HepG2 (cell line): ENCODE data around the gene VWCE. TPM values are rescaled to one million over a fixed set of nuclear protein-coding genes. Genes with fewer than 3 reads are reported as not detected.

ENCODE experiments used
- ATAC-seq: fragments of 200-7000 bp; cut with Tn5 transposase; 3 replicates; pipeline ENCODE4 v1.9.1; 2020; ENCODE audit warnings: mild to moderate bottlenecking, moderate library complexity
- BruUV-seq: library from RNA; stranded (reverse); fragments of 400-500 nt; replicated peaks from 2 replicates; lab custom pipeline; 2021; lab: Mats Ljungman, UMichigan
- CTCF ChIA-PET: fragments of 300-600 bp; formaldehyde crosslinking; extraction: SDS; loops from one replicate; lab custom pipeline; 2021; ENCODE audit warnings: low total read pairs, inconsistent platforms, low intra/inter-chr PET ratio; lab: Yijun Ruan, JAX
- POLR2A ChIA-PET: fragments of 350-600 bp; sonication (Branson Sonifier 250); formaldehyde crosslinking; loops from one replicate; lab custom pipeline; 2020; ENCODE audit warnings: antibody characterized with exemption, inconsistent platforms; lab: Yijun Ruan, JAX
- DNase-seq: peaks from one replicate; pipeline ENCODE4 v3.0.0-alpha.2; 2015; ENCODE audit warnings: low spot score
- FAIRE-seq: peaks from 3 replicates; lab custom pipeline; 2011; peaks lifted over from hg19 to GRCh38; lab: Jason Lieb, UNC
- H2AFZ ChIP-seq: one replicate; pipeline ENCODE4 v1.6.1; 2011; ENCODE audit warnings: low read length, inconsistent platforms
- H3K27ac ChIP-seq: fragments of 300-600 bp; 3 replicates; pipeline ENCODE4 v1.8.0; 2011; ENCODE audit warnings: mixed run types, mild to moderate bottlenecking, mixed read lengths, low read length, inconsistent platforms; ENCODE audit not compliant: insufficient read depth; ENCODE audit errors: extremely low read length
- H3K27me3 ChIP-seq, 2 experiments: fragments of 200-600 bp in 1 of 2; 2 replicates in 1 of 2; 3 replicates in 1 of 2; pipeline versions ENCODE4 v1.6.0 to v1.8.0; 2011; ENCODE audit warnings: low read length in 2 of 2, mild to moderate bottlenecking in 2 of 2, moderate library complexity in 2 of 2, inconsistent platforms in 1 of 2; ENCODE audit not compliant: insufficient read depth in 2 of 2, control insufficient read depth in 1 of 2
- H3K36me3 ChIP-seq, 2 experiments: fragments of 200-600 bp in 1 of 2; replicated peaks in 1 of 2; 2 replicates in 1 of 2; 3 replicates in 1 of 2; pipeline versions ENCODE4 v1.5.1 to v1.8.0; 2011; ENCODE audit warnings: low read length in 2 of 2, inconsistent platforms in 1 of 2; ENCODE audit not compliant: insufficient read depth in 2 of 2, control insufficient read depth in 1 of 2
- H3K4me1 ChIP-seq: 2 replicates; pipeline ENCODE4 v1.5.1; 2012; ENCODE audit warnings: low read length, inconsistent platforms; ENCODE audit not compliant: insufficient read depth
- H3K4me2 ChIP-seq: 2 replicates; pipeline ENCODE4 v1.6.0; 2011; ENCODE audit warnings: low read depth, low read length, inconsistent platforms
- H3K4me3 ChIP-seq, 3 experiments: fragments of 200-600 bp in 1 of 3; sonication (generic), shearing (Covaris generic) in 1 of 3; replicated peaks in 1 of 3; 2 replicates each; pipeline ENCODE4 v1.5.1; 2011 to 2016; ENCODE audit warnings: low read length in 3 of 3, inconsistent platforms in 2 of 3, low read depth in 2 of 3, mild to moderate bottlenecking in 2 of 3, control low read depth in 1 of 3, mixed read lengths in 1 of 3; ENCODE audit not compliant: insufficient read depth in 1 of 3
- H3K79me2 ChIP-seq: one replicate; pipeline ENCODE4 v1.6.1; 2011; ENCODE audit warnings: low read length, inconsistent platforms; ENCODE audit not compliant: insufficient read depth
- H3K9ac ChIP-seq: 2 replicates; pipeline ENCODE4 v1.6.0; 2011; ENCODE audit warnings: mild to moderate bottlenecking, low read depth, low read length, inconsistent platforms; ENCODE audit not compliant: insufficient read depth
- H3K9me3 ChIP-seq: 2 replicates; pipeline ENCODE4 v1.5.1; 2012; ENCODE audit warnings: mild to moderate bottlenecking, low read length
- H4K20me1 ChIP-seq: 2 replicates; pipeline ENCODE4 v1.6.0; 2011; ENCODE audit warnings: inconsistent platforms, mild to moderate bottlenecking, low read length, moderate library complexity; ENCODE audit not compliant: insufficient read depth
- CC2D1A ChIP-seq: sonication (generic); formaldehyde crosslinking; IDR thresholded peaks from 2 replicates; pipeline ENCODE4 v1.8.1; 2023; ENCODE audit warnings: mild to moderate bottlenecking, missing genetic modification reagents
- POLR2AphosphoS5 ChIP-seq: IDR thresholded peaks from 2 replicates; pipeline ENCODE4 v1.6.1; 2012; ENCODE audit warnings: low read depth, low read length
- TBX2 ChIP-seq: sonication (generic); formaldehyde crosslinking; IDR thresholded peaks from 2 replicates; pipeline ENCODE4 v1.5.0; 2020; ENCODE audit warnings: missing genetic modification reagents, mild to moderate bottlenecking, borderline replicate concordance
- ZBTB33 ChIP-seq: sonication (generic); formaldehyde crosslinking; IDR thresholded peaks from 2 replicates; pipeline ENCODE4 v1.4.0; 2020; ENCODE audit warnings: missing genetic modification reagents
- ZNF318 ChIP-seq: sonication (generic); formaldehyde crosslinking; IDR thresholded peaks from 2 replicates; pipeline ENCODE4 v1.4.0; 2020; ENCODE audit warnings: mild to moderate bottlenecking, missing genetic modification reagents
- WGBS: methylation state at CpG from one replicate; pipeline ENCODE4 v1.1.6; 2017; ENCODE audit warnings: low lambda C conversion rate; 5-methylcytosine and 5-hydroxymethylcytosine counted together
- in situ Hi-C: cut with HindIII; loops from 2 replicates; pipeline ENCODE4 v1.10.0; 2017; ENCODE audit warnings: low pct_unique_long_range_greater_than_20kb; ENCODE audit not compliant: extremely low pct_ligation_motif_present
- intact Hi-C: fragments of 100-400 bp; cut with micrococcal nuclease; formaldehyde crosslinking; loops from one replicate; pipeline ENCODE4 v1.10.0; 2022; ENCODE audit not compliant: unreplicated experiment
- polyA plus RNA-seq, 8 experiments: library from polyadenylated mRNA; depleted of rRNA in 3 of 8; stranded (reverse) in 7 of 8; unstranded in 1 of 8; fragments of >200 nt; fragmentation: Illumina TruSeq in 4 of 8; extraction: Trizol in 4 of 8; gene quantifications; 2 replicates each; pipeline versions ENCODE4 v1.2.1 to v1.2.3, GENCODE V29; 2011 to 2016; ENCODE audit warnings: low read depth in 4 of 8, missing spikeins in 1 of 8, mixed read lengths in 1 of 8; ENCODE audit not compliant: insufficient read depth in 1 of 8
- total RNA-seq, 5 experiments: library from RNA; depleted of rRNA; stranded (reverse); fragments of >200 nt; fragmentation: Illumina TruSeq; extraction: Trizol; gene quantifications; 2 replicates each; pipeline ENCODE4 v1.2.3, GENCODE V29; 2016; ENCODE audit warnings: low read depth in 1 of 5
- TF ChIP-seq, protein P1 (sequence below): sonication (generic); formaldehyde crosslinking; conservative IDR thresholded peaks from 2 replicates; pipeline ENCODE4 v1.8.0; 2022; ENCODE audit warnings: missing genetic modification reagents
- TF ChIP-seq, protein P2 (sequence below): sonication (generic); formaldehyde crosslinking; IDR thresholded peaks from 2 replicates; pipeline ENCODE4 v1.4.0; 2020; ENCODE audit warnings: missing genetic modification reagents
- TF ChIP-seq, protein P3 (sequence below): sonication (generic); formaldehyde crosslinking; IDR thresholded peaks from 2 replicates; pipeline ENCODE4 v1.5.0; 2020; ENCODE audit warnings: missing genetic modification reagents, mild to moderate bottlenecking, borderline replicate concordance

VWCE gene
- total and polyA plus RNA-seq, 2 of the 13 experiments (the other 11 are each of a cell fraction or from before 2014, with no cell fraction given): 27.6 to 58.3 TPM

DNA sequence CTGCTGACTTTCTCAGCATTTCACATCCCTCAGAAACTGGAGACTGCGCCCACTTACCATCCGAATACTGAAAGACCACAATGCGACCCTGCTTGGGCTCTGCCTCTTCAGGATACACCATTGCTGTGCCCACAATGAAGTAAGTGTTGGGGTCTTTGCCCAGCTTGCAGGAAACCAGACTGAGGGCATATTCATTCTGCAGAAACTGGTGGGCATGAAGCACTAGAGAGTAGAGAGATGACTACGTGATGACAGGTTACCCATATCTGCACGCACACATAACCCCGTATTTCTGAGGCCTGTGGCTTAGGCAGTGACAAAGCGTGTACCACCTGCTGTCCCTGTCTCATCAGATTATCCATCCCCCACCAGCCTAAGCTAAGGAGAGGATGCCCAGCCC lies 14.6 kb upstream of the VWCE start:
- no peak for FAIRE-seq
- ATAC-seq: no peak
- H3K9ac ChIP-seq: no peak overlapping the region
- in situ Hi-C loops (no loop called here), intact Hi-C loops (no loop called here)
- no TSS peak for BruUV-seq
- H3K4me3 ChIP-seq: no peak overlapping the region
- no peak overlapping the region for H2AFZ ChIP-seq
- ChIA-PET CTCF (no interaction called here), POLR2A (no interaction called here)
- H3K27ac ChIP-seq: no peak overlapping the region
- 98% methylated on average over 5 of the region's 7 CpGs for WGBS
- DNase-seq: no peak
- H3K27me3 ChIP-seq: no peaks in the 10 kb centered on the region
- H3K79me2 ChIP-seq: peaks cover 3% of the 10 kb centered on the region
- H3K9me3 ChIP-seq: no peaks in the 10 kb centered on the region
- H3K36me3 ChIP-seq: peaks cover 61 to 98% of the 10 kb centered on the region in 2 experiments
- no peaks in the 10 kb centered on the region for H3K4me1 ChIP-seq
- H3K4me2 ChIP-seq: no peak overlapping the region
- H4K20me1 ChIP-seq: 0 out of 2 replicates have a peak, but pooled peaks cover 6% of the 10 kb centered on the region
- TF ChIP-seq, protein P1, sequence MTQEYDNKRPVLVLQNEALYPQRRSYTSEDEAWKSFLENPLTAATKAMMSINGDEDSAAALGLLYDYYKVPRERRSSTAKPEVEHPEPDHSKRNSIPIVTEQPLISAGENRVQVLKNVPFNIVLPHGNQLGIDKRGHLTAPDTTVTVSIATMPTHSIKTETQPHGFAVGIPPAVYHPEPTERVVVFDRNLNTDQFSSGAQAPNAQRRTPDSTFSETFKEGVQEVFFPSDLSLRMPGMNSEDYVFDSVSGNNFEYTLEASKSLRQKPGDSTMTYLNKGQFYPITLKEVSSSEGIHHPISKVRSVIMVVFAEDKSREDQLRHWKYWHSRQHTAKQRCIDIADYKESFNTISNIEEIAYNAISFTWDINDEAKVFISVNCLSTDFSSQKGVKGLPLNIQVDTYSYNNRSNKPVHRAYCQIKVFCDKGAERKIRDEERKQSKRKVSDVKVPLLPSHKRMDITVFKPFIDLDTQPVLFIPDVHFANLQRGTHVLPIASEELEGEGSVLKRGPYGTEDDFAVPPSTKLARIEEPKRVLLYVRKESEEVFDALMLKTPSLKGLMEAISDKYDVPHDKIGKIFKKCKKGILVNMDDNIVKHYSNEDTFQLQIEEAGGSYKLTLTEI: no peak
- TF ChIP-seq TBX2 (CRISPR knock-in tag): no peak
- TF ChIP-seq ZBTB33 (CRISPR knock-in tag): no peak
- no peak for TF ChIP-seq POLR2AphosphoS5
- TF ChIP-seq, protein P2, sequence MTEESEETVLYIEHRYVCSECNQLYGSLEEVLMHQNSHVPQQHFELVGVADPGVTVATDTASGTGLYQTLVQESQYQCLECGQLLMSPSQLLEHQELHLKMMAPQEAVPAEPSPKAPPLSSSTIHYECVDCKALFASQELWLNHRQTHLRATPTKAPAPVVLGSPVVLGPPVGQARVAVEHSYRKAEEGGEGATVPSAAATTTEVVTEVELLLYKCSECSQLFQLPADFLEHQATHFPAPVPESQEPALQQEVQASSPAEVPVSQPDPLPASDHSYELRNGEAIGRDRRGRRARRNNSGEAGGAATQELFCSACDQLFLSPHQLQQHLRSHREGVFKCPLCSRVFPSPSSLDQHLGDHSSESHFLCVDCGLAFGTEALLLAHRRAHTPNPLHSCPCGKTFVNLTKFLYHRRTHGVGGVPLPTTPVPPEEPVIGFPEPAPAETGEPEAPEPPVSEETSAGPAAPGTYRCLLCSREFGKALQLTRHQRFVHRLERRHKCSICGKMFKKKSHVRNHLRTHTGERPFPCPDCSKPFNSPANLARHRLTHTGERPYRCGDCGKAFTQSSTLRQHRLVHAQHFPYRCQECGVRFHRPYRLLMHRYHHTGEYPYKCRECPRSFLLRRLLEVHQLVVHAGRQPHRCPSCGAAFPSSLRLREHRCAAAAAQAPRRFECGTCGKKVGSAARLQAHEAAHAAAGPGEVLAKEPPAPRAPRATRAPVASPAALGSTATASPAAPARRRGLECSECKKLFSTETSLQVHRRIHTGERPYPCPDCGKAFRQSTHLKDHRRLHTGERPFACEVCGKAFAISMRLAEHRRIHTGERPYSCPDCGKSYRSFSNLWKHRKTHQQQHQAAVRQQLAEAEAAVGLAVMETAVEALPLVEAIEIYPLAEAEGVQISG (CRISPR knock-in tag): no peak
- TF ChIP-seq ZNF318 (CRISPR knock-in tag): no peak
- TF ChIP-seq, protein P3, sequence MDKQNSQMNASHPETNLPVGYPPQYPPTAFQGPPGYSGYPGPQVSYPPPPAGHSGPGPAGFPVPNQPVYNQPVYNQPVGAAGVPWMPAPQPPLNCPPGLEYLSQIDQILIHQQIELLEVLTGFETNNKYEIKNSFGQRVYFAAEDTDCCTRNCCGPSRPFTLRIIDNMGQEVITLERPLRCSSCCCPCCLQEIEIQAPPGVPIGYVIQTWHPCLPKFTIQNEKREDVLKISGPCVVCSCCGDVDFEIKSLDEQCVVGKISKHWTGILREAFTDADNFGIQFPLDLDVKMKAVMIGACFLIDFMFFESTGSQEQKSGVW (CRISPR knock-in tag): no peak
- no peak for TF ChIP-seq CC2D1A
